Measurements from ENCODE around the gene TTLL13. TPM values are rescaled to one million over a fixed set of nuclear protein-coding genes. Genes with fewer than 3 reads are reported as not detected.
"Not testable (repeated sequence)": the region's sequence is repeated elsewhere in the genome, so short reads cannot be mapped to it uniquely, and the experiment has no call there.

Gene TTLL13
- total RNA-seq, 1 experiment from 2014 or later, result not detected

DNA sequence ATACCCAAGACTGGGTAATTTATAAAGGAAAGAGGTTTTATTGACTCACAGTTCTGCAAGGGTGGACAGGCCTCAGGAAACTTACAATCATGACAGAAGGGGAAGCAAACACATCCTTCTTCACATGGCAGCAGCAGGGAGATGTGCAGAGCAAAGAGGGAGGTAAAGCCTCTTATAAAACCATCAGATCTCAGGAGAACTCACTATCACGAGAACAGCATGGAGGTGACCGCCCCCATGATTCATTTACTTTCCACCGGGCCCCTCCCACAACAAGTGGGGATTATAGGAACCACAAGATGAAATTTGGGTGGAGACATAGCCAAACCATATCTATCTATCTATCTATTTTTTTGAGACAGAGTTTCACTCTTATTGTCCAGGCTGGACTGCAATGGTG is 10.0 kb upstream of the TTLL13 start:
- DNase-seq (ENCODE audit: low spot score), result peak; percentile 54

DNA sequence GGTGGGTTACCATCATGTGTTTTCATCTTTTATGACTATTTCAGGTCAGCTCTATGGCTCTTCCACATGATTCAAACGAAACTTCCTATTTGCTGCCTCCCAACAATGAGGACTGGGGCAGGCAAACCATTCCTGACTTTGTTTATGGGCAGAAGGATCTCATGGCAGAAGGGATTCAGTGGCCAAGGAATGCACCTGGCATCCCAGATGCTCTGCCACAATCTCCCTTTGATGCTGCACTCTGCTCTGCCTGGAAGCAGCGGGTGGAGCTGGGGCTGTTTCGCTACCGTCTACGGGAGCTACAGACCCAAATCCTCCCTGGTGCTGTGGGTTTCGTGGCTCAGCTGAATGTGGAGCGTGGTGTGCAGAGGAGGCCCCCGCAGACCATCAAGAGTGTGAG is 8.5 kb upstream of the TTLL13 start:
- no peak for DNase-seq (ENCODE audit: low spot score)

DNA sequence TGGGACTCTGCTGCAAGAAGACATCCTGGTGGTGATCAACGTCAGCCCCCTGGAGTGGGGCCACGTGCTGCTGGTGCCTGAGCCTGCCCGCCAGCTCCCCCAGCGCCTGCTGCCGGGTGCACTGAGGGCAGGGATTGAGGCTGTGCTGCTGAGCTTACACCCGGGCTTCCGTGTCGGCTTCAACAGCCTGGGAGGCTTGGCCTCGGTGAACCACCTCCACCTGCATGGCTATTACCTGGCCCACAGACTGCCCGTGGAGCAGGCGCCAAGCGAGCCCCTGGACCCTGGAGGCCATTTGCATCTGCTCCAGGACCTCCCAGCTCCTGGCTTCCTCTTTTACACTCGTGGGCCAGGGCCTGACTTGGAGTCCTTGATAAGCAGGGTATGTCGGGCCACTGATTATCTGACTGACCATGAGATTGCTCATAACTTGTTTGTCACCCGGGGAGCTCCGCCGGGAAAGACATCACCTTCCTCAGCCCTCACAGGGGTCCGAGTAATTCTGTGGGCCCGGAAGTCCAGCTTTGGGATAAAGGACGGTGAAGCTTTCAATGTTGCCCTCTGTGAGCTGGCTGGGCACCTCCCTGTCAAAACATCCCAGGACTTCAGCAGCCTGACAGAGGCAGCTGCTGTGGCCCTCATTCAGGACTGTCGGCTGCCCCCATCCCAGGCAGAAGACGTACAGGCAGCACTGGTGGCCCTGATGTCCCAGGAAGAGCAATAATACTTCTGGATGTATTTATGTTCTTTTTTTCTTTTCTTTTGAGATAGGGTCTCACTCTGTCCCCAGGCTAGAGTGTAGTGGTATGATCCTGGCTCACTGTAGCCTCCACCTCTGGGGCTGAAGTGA is 7.8 kb upstream of the TTLL13 start:
- no peak for DNase-seq (ENCODE audit: low spot score)

DNA sequence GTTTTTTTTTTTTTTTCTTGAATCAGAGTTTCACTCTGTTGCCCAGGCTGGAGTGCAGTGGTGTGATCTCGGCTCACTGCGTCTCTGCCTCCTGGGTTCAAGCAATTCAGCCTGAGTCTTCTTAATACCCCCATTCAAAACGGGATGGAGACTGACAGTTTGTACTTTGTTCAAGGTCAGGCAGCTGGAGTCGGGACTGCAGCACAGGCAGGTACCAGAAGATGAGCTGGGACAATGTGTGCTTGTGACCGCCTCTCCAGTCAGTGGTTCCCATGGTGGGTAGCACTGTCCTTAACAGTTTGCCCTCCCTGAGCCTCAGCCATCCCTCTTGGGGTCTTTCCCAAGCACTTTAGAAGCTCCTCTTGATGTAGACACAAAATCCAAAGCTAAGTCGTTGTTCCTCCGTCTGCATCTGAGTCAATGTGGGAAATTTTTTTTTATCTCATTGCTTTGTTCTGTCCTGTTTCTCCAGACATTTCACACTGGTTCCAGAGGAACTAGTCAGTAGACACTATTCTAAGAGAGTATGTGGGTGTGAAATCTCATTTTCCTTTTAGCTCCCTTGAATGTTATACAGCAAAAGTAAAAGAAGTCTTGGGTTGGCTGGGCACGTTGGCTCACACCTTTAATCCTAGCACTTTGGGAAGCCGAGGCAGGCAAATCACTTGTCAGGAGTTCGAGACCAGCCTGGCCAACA is 5.3 kb upstream of the TTLL13 start:
- no peak for DNase-seq (ENCODE audit: low spot score)

DNA sequence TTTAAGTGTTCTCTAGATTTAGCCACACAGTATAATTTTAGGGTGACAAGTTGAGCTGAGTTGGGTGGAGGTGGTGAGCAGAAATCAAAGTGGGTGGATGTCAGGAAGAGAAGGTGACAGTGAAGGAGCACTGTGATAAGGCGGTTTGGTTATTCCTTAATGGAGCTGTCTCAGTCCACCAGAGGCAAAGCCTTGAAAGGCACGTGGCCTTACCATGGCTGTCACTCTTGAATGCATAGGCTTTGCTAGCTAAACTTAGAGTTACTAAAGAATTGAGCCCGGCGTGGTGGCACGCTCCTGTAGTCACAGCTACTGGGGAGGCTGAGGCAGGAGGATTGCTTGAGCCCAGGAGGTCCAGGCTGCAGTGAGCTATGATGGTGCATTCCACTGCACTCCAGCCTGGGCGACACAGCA is 560 bp upstream of the TTLL13 start:
- no peak for DNase-seq (ENCODE audit: low spot score)

DNA sequence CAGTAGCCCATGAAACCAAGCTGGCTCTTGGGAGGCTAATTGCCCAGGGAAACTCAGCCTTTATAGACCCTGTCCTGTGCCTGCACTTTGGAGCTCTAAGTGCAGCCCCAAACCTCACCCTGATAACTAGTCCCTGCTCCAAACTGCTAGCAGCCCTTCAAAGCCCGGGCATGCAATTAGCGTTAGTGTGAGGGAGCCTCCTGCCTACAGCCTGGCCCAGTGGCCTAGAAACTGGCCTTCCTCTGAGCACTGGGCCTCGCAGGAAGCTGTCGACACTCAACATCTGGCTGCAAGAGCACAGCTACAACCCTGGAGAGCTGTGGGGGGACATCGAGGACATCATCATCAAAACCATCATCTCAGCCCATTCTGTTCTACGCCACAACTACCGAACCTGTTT is 8.4 kb downstream of the TTLL13 start:
- DNase-seq (ENCODE audit: low spot score), result no peak

DNA sequence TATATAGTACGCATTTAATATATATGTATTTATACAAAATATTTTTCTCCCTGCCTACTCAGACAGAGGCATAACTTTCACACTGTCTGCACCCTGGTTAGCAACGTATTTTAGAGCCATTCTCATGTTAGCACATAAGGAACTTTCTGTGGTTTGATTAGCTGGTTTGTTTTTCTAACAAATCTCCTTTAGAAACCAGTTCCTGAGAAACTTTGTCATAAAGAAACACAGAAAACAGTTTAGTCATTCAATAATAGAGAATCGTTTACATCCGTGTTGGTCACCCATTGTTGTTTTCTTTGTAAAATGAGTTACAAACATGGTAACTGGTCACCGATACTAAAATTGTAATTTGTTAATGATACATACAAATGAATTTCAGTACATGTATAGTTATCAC is 10.2 kb downstream of the TTLL13 start:
- no peak for DNase-seq (ENCODE audit: low spot score)

DNA sequence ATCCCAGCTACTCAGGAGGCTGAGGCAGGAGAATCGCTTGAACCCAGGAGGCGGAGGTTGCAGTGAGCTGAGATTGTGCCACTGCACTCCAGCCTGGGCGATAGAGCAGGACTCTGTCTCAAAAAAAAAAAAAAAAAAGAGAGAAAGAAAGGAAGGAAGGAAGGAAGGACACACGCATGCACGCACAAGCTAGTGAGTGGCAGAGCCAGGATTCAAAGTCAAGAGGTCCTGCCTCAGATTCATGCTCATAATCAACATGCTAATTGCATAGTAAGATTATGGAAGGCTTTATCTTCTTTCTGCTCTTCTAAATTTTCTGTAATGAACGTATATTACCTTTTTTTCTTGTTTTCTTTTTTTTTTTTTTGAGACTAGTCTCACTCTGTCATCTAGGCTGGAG is 11.4 kb downstream of the TTLL13 start:
- not testable (repeated sequence) for DNase-seq (ENCODE audit: low spot score)

DNA sequence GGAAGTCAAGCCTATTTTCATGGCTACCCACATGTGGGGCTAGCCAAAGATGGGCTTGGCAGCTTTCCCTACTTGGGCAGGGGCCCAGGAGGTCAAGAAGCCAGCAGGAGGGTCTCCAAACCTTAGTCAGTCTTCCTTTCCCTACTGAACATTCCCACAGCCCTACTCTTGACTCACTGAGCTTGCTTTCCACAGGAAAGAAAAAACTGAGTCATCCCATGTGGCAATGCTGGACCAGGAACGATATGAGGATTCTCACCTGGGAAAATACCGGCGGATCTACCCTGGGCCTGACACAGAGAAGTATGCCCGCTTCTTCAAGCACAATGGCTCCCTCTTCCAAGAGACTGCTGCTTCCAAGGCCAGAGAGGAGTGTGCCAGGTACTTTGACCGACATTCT is 12.5 kb downstream of the TTLL13 start:
- DNase-seq (ENCODE audit: low spot score), result peak; percentile 39

DNA sequence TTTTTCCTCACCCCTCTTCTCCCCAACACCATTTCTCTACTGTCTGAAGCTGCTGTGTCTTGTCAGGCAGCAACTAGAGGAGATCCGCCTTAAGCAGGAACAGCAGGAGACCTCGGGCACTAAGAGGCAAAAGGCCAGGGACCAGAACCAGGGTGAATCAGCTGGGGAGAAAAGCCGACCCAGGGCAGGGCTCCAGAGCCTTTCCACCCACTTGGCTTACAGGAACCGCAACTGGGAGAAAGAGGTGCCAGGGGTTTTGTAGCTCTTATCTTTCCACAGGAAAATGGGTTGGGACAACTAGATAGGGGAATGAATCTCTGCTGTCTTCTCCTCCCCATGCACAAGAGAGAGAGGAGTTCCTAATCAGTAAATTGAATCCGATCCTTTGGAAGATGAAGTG is 13.1 kb downstream of the TTLL13 start:
- DNase-seq (ENCODE audit: low spot score), result no peak

DNA sequence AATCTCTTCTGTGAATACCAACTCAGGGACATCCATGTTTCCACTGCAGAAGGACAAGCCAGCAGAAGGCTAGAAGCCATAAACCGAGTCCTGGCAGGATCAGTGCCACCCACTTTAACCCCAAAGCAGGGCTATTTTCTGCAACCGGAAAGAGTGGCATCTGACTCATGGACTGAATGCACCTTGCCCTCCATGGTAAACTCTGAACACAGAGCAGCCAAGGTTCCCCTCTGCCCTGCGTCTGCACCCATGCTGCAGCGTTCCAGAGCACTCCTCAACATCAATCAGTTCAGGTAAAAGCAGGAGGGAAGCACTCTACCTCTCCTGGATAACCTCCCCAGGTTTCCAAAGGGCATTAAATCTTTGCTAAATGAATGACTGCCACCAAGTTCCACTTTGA is 15.3 kb downstream of the TTLL13 start:
- DNase-seq (ENCODE audit: low spot score), result peak; percentile 44

DNA sequence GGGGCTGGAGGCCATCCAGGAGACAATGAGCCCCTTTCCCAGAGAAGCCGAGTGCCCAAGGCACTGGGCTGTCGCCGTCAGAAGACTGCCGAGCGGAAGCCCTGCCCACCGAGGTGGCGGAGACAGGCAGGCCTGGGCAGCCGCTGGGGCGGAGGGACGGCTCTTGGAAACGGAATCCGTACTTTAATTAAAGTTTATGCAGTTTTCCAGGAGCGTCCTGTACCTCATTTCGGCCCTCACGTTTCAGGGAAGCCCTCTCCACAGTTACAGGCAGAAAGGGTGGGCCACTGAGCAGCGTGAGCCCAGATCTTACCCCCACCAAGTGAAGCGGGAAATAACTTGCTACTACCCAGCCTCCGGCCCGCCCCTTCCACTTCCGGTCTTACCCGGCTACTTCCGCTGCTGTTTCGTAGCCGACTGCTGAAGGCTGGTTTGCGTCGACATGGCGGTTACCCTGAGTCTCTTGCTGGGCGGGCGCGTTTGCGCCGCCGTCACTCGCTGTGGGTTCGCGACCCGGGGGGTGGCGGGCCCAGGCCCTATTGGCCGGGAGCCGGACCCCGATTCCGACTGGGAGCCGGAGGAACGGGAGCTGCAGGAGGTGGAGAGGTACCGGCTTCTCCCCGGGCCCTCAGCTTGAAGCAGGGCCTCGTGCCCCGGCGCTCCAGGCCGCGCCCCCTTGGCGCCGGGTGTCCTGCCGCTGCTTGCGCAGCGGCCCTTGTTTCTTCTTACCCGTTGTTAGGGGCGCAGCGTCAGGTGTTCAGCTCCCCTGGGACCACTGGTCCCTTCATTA is 16.1 kb downstream of the TTLL13 start, which contains the start of gene NGRN:
Gene NGRN, plus strand, starts transcription at position 402 of the 790 bp plus-strand sequence. Its CDS starts 41 bp downstream, at position 443.
- DNase-seq (ENCODE audit: low spot score), result peak; percentile 89

DNA sequence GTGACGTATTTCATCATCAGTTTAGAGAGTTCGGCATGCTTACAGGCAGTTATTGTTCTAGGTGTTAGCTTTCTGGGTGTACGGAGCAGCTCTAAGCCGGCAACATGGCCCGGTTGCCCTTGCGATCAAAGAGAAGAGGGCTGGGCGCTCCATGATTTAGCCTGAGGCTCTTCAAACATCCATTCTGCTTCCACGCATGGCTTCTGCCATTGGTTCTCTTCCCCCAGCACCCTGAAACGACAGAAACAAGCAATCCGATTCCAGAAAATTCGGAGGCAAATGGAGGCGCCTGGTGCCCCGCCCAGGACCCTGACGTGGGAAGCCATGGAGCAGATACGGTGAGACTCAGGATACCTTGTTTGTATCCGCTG is 16.7 kb downstream of the TTLL13 start:
- DNase-seq (ENCODE audit: low spot score), result peak; percentile 21

DNA sequence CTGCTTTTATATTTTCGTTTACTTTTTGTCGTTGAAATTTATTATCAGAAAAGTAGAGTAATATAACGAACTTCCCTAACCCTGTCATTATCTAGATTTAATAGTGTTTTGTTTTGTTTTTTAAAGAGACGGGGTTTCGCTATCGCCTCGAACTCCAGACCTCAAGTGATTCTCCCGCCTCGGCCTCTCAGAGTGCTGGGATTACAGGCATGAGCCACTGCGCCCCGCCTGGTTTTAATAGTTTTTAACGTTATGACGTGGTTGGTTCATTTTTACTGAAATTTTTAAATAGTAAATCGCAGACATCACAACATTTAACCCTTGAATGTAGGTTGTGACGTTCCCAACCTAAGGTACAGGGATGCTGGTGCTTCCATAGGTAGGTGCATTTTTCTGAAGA is 17.1 kb downstream of the TTLL13 start:
- DNase-seq (ENCODE audit: low spot score), result no peak

DNA sequence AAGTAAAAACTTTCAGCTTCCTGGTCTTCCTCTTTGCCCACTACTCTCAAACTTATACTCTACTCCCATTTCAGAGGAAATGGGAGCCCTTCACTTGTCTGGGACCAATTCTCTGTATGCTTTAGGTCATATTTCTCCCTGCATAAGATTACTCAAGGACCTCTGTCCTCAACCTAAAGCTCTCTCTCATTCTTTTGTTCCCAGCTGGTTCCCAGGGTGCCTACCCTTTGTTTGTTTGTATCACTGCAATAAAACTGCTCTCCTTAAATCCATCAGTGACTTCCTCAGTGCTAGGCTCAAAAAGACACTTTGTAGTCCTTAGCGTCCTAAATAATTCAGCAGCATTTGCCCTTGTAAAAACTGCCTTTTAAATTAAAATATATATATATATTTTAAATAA is 19.1 kb downstream of the TTLL13 start:
- DNase-seq (ENCODE audit: low spot score), result no peak

DNA sequence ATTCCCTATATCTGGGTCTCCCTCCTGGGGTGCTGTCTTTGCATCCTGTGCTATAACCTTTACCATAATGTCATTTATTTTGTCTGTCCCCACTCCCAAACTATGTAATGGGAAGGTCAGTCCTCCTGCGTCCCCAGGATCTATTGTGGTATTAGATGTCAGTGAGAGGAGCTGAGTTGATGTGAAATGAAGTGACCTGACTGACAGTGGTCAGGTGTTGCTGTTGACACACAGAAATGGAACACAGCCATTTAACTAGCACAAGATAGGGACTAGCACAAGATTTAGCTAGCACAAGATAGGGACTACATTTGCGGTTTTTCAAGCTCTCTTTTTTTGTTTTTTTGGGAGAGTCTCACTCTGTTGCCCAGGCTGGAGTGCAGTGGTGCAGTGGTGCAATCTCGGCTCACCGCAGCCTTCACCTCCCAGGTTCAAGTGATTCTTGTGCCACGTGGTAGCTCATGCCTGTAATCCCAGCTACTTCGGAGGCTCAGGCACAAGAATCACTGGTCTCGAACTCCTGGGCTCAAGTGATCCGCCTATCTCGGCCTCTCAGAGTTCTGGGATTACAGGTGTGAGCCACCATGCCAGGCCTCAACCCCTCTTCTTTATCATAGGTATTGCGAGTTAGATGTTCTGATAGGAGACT is 21.3 kb downstream of the TTLL13 start:
- no peak for DNase-seq (ENCODE audit: low spot score)

DNA sequence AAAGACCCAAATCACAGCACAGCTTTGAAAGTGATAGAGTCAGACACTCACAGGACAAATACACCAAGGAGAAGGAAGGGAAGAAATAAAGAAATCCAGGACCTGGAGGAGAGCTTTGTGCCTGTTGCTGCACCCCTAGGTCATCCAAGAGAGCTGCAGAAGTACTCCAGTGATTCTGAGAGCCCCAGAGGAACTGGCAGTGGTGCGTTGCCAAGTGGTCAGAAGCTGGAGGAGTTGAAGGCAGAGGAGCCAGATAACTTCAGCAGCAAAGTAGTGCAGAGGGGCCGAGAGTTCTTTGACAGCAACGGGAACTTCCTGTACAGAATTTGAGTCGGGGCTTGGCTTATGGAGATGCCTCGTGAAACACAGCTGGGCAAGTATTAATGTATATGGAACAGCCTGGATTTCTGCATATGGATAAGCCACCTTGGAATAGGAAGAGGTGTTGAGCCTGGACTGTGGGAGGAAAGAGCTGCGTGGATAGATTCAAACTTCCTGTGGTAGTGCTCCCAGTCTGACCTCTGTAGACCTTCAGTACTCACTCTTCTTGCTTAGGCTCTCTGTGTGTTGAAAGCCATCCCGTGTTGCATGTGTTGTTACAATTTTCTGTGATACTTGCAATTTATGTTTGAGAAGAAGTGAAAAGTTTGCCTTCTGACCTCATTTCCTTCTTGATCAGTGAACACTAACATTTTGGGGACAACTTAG is 22.3 kb downstream of the TTLL13 start:
- no peak for DNase-seq (ENCODE audit: low spot score)

DNA sequence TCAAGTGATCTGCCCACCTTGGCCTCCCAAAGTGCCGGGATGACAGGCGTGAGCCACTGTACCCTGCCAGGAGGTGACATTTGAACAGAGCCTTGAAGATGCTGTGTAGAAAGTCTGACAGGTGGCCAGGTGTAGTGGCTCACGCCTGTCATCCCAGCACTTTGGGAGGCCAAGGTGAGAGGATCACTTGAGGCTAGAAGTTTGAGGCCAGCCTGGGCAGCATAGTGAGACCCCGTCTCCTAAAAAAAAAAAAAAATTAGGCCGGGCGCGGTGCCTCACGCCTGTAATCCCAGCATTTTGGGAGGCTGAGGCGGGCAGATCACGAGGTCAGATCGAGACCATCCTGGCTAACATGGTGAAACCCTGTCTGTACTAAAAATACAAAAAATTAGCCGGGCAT is 29.1 kb downstream of the TTLL13 start:
- DNase-seq (ENCODE audit: low spot score), result not testable (repeated sequence)

DNA sequence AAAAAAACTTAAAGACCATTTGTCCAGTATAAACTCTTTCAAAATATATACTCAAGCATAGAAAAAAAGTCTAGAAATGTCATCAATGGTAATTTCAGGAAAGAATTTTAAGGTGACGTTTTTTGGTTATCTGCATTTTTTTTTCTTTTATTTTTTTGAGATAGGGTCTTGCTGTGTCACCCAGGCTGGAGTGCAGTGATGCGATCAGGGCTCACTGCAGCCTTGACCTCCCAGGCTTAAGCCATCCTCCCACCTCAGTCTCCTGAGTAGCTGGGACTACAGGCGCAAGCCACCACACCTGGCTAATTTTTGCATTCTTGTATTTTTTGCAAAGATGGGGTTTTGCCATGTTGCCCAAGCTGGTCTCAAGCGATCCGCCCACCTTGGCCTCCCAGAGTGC is 31.4 kb downstream of the TTLL13 start:
- DNase-seq (ENCODE audit: low spot score), result not testable (repeated sequence)

DNA sequence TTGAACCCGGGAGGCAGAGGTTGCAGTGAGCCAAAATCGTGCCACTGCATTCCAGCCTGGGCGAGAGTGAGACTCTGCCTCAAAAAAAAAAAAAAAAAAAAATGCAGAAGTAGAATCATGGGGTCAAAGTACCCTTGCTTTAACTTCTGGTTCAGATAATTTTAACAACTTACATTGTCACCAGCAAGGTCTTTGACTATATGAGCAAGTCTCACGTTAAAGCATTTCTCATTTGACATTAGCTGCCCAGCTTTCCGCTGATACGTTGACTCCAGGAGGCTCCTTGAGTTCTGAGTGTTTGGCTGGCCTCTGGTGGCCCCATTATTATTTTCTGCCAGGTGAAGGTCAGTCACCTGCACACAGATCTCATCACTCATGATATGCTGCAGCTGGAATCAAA is 32.3 kb downstream of the TTLL13 start:
- DNase-seq (ENCODE audit: low spot score), result not testable (repeated sequence)

DNA sequence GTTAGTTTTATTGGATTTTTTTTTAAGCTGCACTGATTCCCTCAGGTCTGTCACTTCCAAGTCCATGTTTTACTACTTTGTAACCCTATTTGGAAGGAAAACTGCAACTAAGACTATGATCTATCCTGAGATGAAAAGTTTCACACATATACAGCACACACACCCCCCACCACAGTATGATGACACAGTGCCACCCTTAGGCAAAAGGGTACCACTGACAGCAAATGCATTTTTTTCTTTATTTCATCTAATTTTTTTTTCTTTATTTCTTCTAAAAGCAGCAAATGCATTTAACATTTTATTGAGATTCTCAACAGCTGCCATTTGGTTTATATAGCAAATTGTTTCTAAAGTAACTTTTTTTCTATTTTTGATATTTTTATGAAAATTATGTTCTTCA is 37.3 kb downstream of the TTLL13 start:
- peak; percentile 13 for DNase-seq (ENCODE audit: low spot score)
